MM.1S (cell line): ENCODE results near the gene DMAC2.
"Not testable (repeated sequence)": the region's sequence is repeated elsewhere in the genome, so short reads cannot be mapped to it uniquely, and the experiment has no call there.

Source experiments
- DNase-seq: peaks from one replicate; pipeline ENCODE4 v3.0.0-alpha.2; 2015
- H2AFZ ChIP-seq: fragments of 300-600 bp; sonication (generic); 2 replicates; pipeline ENCODE4 v1.6.0; 2016; ENCODE audit warnings: antibody characterized with exemption, low read length
- H3F3A ChIP-seq: fragments of 300-600 bp; sonication (generic); 2 replicates; pipeline ENCODE4 v1.6.1; 2016; ENCODE audit warnings: mild to moderate bottlenecking, antibody characterized with exemption, low read length, moderate library complexity, mixed read lengths; ENCODE audit not compliant: insufficient read depth
- H3K27ac ChIP-seq: fragments of 300-600 bp; sonication (generic); 2 replicates; pipeline ENCODE4 v1.5.1; 2016; ENCODE audit warnings: mild to moderate bottlenecking, low read length
- H3K27me3 ChIP-seq: fragments of 300-600 bp; sonication (generic); replicated peaks from 2 replicates; pipeline ENCODE4 v1.6.0; 2016; ENCODE audit warnings: low read length; ENCODE audit not compliant: insufficient read depth
- H3K36me3 ChIP-seq: fragments of 300-600 bp; sonication (generic); replicated peaks from 2 replicates; pipeline ENCODE4 v1.6.1; 2016; ENCODE audit warnings: mild to moderate bottlenecking, low read length, mixed read lengths; ENCODE audit not compliant: insufficient read depth
- H3K4me1 ChIP-seq: fragments of 300-600 bp; sonication (generic); 2 replicates; pipeline ENCODE4 v1.6.1; 2016; ENCODE audit warnings: low read length, mixed read lengths
- H3K4me2 ChIP-seq: fragments of 300-600 bp; sonication (generic); 2 replicates; pipeline ENCODE4 v1.6.0; 2016; ENCODE audit warnings: low read depth, low read length
- H3K4me3 ChIP-seq: fragments of 300-600 bp; sonication (generic); 2 replicates; pipeline ENCODE4 v1.5.1; 2016; ENCODE audit warnings: low read length, mixed read lengths
- H3K79me2 ChIP-seq: fragments of 300-600 bp; sonication (generic); 2 replicates; pipeline ENCODE4 v1.6.1; 2016; ENCODE audit warnings: mixed run types, low read length, mixed read lengths
- H3K9ac ChIP-seq: fragments of 300-600 bp; sonication (generic); 2 replicates; pipeline ENCODE4 v1.6.1; 2016; ENCODE audit warnings: low read length, mixed read lengths
- H3K9me2 ChIP-seq: fragments of 300-600 bp; sonication (generic); replicated peaks from 2 replicates; pipeline ENCODE4 v1.6.1; 2016; ENCODE audit warnings: mild to moderate bottlenecking, low read length, mixed read lengths; ENCODE audit not compliant: insufficient read depth
- H3K9me3 ChIP-seq: fragments of 300-600 bp; sonication (generic); replicated peaks from 2 replicates; pipeline ENCODE4 v1.6.1; 2016; ENCODE audit warnings: mild to moderate bottlenecking, low read length, mixed read lengths; ENCODE audit not compliant: insufficient read depth
- H4K20me1 ChIP-seq: fragments of 300-600 bp; sonication (generic); 2 replicates; pipeline ENCODE4 v1.6.1; 2016; ENCODE audit warnings: mild to moderate bottlenecking, low read length, moderate library complexity, mixed read lengths; ENCODE audit not compliant: insufficient read depth
- EZH2 ChIP-seq: fragments of 300-600 bp; sonication (generic); optimal IDR thresholded peaks from 2 replicates; pipeline ENCODE3; 2017; ENCODE audit warnings: low read depth, mild to moderate bottlenecking, antibody characterized with exemption, low read length, mixed read lengths
- EZH2phosphoT487 ChIP-seq: fragments of 300-600 bp; sonication (generic); IDR thresholded peaks from 2 replicates; pipeline ENCODE4 v1.6.1; 2018; ENCODE audit warnings: antibody characterized with exemption, low read length
- TF ChIP-seq, protein P1 (sequence below): fragments of 300-600 bp; sonication (generic); IDR thresholded peaks from 2 replicates; pipeline ENCODE4 v1.5.1; 2016; ENCODE audit warnings: antibody characterized with exemption, low read length, mixed read lengths

The DMAC2 gene

DNA sequence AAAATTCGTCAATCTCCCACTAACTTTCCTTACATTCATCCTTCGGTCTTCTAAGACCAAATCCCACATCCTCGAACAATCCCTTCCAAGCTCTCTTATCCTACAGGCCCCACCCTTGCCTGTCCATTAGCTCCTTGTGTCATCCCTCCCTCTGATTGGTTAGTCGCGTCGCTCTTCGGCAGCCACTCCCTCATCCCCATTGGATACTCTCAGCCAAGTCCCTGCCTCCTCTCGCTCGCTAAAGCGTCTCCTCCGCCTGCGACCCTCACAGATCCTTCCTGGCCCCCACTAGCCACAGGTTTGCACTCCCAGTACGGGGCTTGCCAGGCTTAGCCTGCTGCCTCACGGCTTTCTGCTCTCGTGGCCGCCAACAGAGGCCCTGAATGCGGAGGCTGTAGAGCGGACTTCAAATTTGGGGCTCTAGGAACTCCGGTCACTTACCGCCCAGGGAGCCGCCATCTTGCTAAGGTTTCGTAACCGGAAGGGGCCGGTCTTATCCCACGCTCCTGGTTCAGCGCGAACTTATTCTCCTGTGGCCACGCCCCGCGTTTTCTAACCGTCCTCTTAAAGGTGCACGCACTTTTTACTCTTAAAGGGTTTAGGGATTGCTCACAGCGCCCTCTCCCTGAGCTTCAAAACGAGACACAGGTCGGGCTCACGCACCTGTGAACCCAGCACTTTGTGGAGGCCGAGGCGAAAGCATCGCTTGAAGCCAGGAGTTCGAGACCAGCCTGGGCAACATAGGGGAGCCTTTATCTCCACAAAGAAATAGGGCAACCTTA lies at the start of gene DMAC2:
Gene DMAC2 (minus strand): TSS at position 472 of the 782 bp plus-strand sequence. CDS start 13 bp downstream, at position 459.
- peak within 1 kb of the TSS; percentile 82 for H3K9ac ChIP-seq
- peaks cover 19% of the 10 kb centered on the region for H3K79me2 ChIP-seq
- H3K27ac ChIP-seq, result peak within 1 kb of the TSS; percentile 71; the same call in 1 of the 2 replicates
- no peaks in the 10 kb centered on the region for H4K20me1 ChIP-seq
- no peaks in the 10 kb centered on the region for H3K36me3 ChIP-seq
- TF ChIP-seq EZH2phosphoT487 (no peak), EZH2 (no peak)
- TF ChIP-seq, protein P1, sequence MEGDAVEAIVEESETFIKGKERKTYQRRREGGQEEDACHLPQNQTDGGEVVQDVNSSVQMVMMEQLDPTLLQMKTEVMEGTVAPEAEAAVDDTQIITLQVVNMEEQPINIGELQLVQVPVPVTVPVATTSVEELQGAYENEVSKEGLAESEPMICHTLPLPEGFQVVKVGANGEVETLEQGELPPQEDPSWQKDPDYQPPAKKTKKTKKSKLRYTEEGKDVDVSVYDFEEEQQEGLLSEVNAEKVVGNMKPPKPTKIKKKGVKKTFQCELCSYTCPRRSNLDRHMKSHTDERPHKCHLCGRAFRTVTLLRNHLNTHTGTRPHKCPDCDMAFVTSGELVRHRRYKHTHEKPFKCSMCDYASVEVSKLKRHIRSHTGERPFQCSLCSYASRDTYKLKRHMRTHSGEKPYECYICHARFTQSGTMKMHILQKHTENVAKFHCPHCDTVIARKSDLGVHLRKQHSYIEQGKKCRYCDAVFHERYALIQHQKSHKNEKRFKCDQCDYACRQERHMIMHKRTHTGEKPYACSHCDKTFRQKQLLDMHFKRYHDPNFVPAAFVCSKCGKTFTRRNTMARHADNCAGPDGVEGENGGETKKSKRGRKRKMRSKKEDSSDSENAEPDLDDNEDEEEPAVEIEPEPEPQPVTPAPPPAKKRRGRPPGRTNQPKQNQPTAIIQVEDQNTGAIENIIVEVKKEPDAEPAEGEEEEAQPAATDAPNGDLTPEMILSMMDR, result peak; percentile 79
- 0 out of 2 replicates have a peak, but pooled peaks cover 5% of the 10 kb centered on the region for H3F3A ChIP-seq
- H3K4me1 ChIP-seq, result 0 out of 2 replicates have a peak, but pooled peaks cover 4% of the 10 kb centered on the region
- H3K4me2 ChIP-seq, result peak within 1 kb of the TSS; percentile 81
- peak within 1 kb of the TSS; percentile 92 for H2AFZ ChIP-seq
- DNase-seq, result peak; percentile 99
- peak within 1 kb of the TSS; percentile 91 for H3K4me3 ChIP-seq
- no peaks in the 10 kb centered on the region for H3K9me3 ChIP-seq
- H3K27me3 ChIP-seq, result no peaks in the 10 kb centered on the region
- no peaks in the 10 kb centered on the region for H3K9me2 ChIP-seq

DNA sequence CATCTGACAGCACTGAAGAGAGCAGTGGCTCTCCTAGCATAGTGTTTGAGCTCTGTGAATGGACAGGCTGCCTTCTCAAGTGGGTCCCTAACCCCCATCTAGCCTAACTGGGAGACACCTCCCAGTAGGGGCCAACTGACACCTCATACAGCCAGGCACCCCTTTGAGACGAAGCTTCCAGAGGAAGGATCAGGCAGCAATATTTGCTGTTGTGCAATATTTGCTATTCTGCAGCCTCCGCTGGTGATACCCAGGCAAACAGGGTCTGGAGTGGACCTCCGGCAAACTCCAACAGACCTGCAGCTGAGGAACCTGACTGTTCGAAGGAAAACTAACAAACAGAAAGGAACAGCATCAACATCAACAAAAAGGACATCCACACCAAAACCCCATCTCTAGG lies 47.2 kb upstream of the DMAC2 start:
- H3K27me3 ChIP-seq, H3K9me2 ChIP-seq, H3F3A ChIP-seq, H4K20me1 ChIP-seq, H3K36me3 ChIP-seq, H2AFZ ChIP-seq, H3K9me3 ChIP-seq, H3K4me2 ChIP-seq, H3K4me3 ChIP-seq, H3K4me1 ChIP-seq, DNase-seq, H3K79me2 ChIP-seq, H3K27ac ChIP-seq, H3K9ac ChIP-seq: not testable (repeated sequence)

DNA sequence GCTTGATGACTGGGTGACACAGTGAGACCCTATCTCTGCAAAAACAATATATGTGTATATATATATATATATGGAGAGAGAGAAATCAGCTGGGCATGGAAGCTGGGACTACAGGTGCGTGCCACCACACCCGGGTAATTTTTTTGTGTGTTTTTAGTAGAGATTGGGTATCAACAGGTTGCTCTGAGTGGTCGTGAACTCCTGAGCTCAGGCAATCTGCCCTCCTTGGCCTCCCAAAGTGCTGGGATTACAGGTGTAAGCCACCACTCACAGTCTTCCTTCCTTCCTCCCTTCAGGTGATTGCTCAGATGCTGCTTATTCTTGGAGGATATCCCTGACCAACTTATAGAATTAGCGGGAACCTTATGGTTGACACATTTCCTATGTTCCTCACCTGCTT lies 45.1 kb upstream of the DMAC2 start:
- no peaks in the 10 kb centered on the region for H3K9me3 ChIP-seq
- H3K9me2 ChIP-seq, result no peaks in the 10 kb centered on the region
- H3K4me3 ChIP-seq, result no peak overlapping the region
- DNase-seq, result no peak
- no peaks in the 10 kb centered on the region for H3F3A ChIP-seq
- H3K79me2 ChIP-seq, result no peaks in the 10 kb centered on the region
- H2AFZ ChIP-seq, result no peak overlapping the region
- H3K4me1 ChIP-seq, result no peaks in the 10 kb centered on the region
- no peak overlapping the region for H3K9ac ChIP-seq
- no peak for TF ChIP-seq EZH2phosphoT487
- H4K20me1 ChIP-seq, result no peaks in the 10 kb centered on the region
- H3K36me3 ChIP-seq, result no peaks in the 10 kb centered on the region
- H3K27me3 ChIP-seq, result peaks cover 8% of the 10 kb centered on the region; the same call in 1 of the 2 replicates
- no peak overlapping the region for H3K27ac ChIP-seq
- no peak overlapping the region for H3K4me2 ChIP-seq

DNA sequence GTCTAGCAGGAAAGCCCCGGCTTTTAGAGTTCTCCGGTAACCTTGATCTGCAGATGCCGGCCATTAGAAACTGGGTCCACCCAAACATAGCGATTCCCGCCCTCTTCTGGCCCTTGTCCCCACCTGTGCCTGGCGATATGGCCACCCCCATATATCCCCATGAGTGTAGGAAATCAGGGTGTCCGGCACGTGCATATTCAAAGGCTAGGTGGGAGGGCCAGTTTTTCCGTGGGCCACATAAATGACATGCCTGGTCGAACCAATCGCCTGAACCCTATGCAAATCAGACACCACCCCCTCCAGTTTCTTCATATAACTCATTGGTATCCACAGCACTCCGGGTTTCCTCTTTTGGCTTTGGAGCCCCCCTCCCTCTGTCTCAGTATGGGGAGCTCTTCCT lies 40.6 kb upstream of the DMAC2 start:
- Histone ChIP-seq H3K9me3 (no peaks in the 10 kb centered on the region), H2AFZ (no peak overlapping the region), H3K9me2 (no peaks in the 10 kb centered on the region), H3K36me3 (no peaks in the 10 kb centered on the region), H3K4me1 (0 out of 2 replicates have a peak, but pooled peaks cover 4% of the 10 kb centered on the region), H3K4me2 (no peak overlapping the region), H3K9ac (no peak overlapping the region), H3K79me2 (no peaks in the 10 kb centered on the region), H4K20me1 (no peaks in the 10 kb centered on the region), H3K27ac (no peak overlapping the region), H3K4me3 (no peak overlapping the region), H3K27me3 (peaks cover 12% of the 10 kb centered on the region; the same call in 1 of the 2 replicates), H3F3A (no peaks in the 10 kb centered on the region)
- no peak for DNase-seq
- TF ChIP-seq EZH2phosphoT487, result no peak
- TF ChIP-seq, protein P1, result no peak
- TF ChIP-seq EZH2, result no peak
